Measurements from ENCODE around the gene PLA1A. TPM values are rescaled to one million over a fixed set of nuclear protein-coding genes. Genes with fewer than 3 reads are reported as not detected.

PLA1A gene
- total RNA-seq, 1 experiment from 2014 or later, result 42.0 TPM

DNA sequence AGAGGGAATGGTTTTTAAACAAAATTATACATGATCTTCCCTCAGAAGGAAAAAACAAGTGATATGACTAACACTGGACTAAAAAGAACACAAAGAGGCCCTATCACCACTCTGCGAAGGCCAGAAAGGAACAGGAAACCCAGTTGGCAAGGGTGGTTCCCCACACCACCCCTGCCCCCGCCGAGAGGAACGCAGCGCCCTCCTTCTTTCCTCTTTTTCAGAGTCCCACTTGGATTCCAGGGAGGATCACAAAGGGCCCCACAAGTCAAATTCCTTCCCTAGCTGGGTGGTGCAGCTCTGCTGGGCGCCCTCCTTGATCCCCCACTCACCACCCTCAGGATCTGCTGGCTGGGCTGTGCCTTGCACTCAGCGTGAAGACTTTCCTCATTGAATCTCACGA is 29.8 kb downstream of the PLA1A start:
- DNase-seq (ENCODE audit: low read depth, low spot score), result no peak
- in situ Hi-C loops (cut with HindIII; ENCODE audit: low pct_unique_long_range_greater_than_20kb, low sequenced_read_pairs), result no loop called here

DNA sequence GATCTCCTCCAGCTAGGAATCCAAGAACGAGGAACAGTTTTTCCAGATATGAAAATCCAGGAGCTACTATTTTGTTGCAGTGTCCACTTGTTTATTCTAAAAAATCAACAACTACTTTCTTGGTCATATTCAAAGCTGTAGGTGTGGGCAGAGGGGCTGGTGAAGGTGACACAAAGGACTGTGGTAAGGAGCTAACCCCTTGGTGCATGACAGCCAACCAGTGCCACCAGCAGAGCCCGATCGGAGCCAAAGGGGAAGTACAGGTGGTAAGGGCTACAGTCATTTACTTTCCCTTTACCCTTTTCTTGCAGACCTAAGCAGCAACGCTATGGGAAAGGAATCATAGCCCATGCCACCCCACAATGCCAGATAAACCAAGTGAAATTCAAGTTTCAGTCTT is 30.7 kb downstream of the PLA1A start:
- no peak for DNase-seq (ENCODE audit: low read depth, low spot score)
- in situ Hi-C loops (cut with HindIII; ENCODE audit: low pct_unique_long_range_greater_than_20kb, low sequenced_read_pairs), result no loop called here

DNA sequence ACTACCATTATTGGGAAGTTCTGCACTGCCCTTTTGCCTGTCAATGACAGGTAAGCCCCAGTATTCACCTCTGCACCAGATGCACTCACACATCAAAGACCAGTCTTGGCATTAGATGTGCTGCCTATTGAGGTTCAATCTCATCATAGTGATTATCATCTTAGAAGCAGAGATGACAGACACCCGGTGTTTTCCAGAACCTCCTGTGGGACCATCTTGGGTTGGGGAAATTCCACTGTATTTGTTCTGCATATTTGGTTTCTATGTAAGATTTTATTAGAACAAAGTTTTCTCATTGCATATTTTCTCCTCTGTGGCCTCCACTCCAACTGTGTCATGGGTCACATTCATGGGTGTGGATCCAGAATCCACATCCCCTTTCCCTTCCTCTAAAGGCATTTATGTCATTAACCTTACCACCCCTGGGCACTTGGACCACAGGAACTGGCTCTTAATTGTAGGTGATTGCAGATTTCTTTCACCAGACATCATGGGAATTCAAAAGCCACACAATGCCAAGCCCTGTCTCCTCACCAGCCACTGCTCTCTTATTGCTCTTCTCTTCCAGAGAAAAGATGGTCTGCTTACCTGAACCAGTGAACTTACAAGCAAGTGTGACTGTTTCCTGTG is 31.2 kb downstream of the PLA1A start:
- in situ Hi-C loops (cut with HindIII; ENCODE audit: low pct_unique_long_range_greater_than_20kb, low sequenced_read_pairs), result no loop called here
- peak; percentile 2 for DNase-seq (ENCODE audit: low read depth, low spot score)

DNA sequence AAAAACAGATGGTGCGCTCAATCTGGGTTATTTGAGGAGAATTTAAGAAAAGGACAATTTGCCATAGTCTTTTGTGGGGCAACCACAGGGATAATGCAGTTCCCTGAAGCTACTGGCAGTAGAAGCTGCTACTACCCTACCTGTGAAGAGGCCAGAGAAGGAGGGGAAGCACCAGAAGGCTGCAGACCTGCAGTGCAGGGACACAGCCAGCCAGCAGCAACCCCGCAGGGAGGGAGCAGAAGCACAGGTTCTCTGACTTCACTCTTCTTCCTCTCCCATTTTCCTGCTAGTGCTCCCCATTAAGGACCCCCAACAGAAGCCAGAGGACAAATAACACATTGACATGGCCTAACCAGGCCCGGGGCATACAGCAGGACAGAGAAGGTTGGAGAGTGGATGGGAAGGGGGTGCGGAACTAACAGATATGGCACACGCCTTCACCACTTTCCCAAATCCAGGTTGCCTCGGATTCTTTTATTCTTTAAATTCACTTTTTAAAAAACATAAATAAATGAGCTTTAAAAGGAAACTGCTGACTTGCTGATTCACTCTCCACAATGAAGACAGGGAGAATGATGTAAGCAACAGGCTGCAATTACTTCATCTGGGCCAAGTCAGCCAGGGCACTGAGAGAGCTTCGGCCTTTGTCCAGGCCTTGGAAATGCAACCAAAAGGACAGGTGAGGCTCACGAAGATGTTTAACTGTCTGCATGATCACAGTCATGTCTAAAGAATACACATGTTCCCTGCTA is 32.6 kb downstream of the PLA1A start:
- in situ Hi-C loops (cut with HindIII; ENCODE audit: low pct_unique_long_range_greater_than_20kb, low sequenced_read_pairs), result no loop called here
- no peak for DNase-seq (ENCODE audit: low read depth, low spot score)

DNA sequence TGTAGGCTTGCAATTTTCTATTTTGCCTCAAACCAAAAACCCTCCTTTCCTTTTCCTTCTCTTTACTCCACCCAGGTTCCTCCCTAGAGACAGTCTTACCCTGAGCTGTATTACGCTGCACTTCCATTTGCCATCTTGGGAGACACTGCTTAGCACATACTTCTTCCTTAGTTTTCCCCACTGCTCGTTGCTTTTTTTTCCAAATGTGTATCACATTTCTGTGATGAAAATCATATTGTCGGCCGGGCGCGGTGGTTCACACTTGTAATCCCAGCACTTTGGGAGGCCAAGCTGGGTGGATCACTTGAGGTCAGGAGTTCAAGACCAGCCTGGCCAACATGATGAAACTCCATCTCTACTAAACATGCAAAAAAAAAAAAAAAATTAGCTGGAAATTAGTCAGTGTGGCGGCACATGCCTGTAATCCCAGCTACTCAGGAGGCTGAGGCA is 33.2 kb downstream of the PLA1A start:
- no peak for DNase-seq (ENCODE audit: low read depth, low spot score)
- in situ Hi-C loops (cut with HindIII; ENCODE audit: low pct_unique_long_range_greater_than_20kb, low sequenced_read_pairs), result no loop called here

DNA sequence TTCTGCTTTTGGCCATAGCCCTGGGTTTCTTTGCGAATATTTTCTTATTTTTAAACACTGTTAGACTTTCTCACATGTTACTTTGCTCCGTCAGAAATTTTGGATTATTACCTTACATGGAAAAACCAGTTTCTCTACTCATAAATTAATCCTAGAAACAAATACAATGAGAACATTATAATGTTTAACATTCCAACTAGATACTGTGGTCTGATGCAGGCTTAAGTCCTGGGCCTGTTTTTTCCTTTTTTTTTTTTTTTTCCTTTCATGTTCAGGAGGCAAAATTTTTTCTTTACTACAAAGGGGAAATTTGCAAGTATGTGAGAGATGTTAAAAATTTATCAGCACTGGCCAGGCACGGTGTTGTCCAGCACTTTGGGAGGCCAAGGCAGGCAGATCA is 33.8 kb downstream of the PLA1A start:
- no peak for DNase-seq (ENCODE audit: low read depth, low spot score)
- in situ Hi-C loops (cut with HindIII; ENCODE audit: low pct_unique_long_range_greater_than_20kb, low sequenced_read_pairs), result no loop called here

DNA sequence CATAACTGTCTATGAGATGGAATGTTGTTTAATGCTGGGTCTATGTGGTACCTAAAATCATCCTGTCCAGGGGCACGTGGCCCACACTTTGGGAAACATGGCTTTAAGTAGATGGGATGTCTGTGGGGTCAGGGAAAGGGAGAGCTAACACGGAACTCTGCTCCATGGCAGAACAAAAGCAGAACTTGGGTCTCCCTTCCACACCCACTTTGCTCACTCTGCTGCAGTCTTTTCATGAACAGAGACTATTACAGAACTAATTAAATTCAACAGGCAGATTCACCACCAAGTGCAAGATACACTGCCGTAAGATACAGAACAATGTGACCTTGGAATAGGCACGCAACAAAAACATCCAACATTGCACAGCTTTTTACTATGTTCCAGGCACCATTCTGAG is 34.5 kb downstream of the PLA1A start:
- DNase-seq (ENCODE audit: low read depth, low spot score), result no peak
- in situ Hi-C loops (cut with HindIII; ENCODE audit: low pct_unique_long_range_greater_than_20kb, low sequenced_read_pairs), result no loop called here

DNA sequence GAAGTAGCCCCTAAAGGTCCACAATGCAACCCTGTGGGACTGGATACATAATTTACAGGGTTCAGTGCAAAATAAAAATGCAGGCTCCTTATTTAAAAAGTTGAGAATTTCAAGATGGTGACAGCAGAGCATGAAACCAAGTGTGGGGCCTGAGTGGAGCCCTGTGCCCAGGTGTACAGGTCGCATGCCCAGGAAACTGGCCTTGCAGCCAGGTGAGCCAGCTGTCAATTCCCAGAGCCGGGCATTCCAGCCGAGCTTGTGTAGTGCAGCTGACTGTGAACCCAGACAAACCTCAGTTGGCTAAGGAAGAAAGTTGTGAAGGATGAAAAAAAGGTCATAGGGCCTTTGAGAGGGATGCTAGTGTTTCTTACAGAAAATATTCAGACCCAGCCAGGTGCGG is 35.1 kb downstream of the PLA1A start:
- in situ Hi-C loops (cut with HindIII; ENCODE audit: low pct_unique_long_range_greater_than_20kb, low sequenced_read_pairs), result no loop called here
- no peak for DNase-seq (ENCODE audit: low read depth, low spot score)

DNA sequence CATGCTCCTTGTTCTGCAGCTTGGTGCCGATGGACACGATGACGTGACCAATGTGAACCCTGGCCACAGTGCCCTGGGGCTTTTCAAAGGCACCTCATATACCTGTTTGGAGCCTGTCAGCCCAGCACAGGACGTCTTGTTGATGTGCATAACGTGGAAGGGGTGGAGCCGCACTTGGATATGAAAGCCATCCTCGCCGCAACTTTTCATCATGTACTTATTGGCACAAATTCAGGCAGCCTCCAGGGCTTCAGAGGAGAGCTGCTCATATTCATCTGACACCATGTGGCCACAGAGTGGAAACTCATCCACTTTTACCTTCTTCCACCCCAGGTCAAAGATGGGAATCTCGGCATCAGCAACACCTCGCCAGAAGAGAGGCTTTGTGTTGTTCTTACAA is 38.0 kb downstream of the PLA1A start:
- DNase-seq (ENCODE audit: low read depth, low spot score), result no peak
- in situ Hi-C loops (cut with HindIII; ENCODE audit: low pct_unique_long_range_greater_than_20kb, low sequenced_read_pairs), result no loop called here

DNA sequence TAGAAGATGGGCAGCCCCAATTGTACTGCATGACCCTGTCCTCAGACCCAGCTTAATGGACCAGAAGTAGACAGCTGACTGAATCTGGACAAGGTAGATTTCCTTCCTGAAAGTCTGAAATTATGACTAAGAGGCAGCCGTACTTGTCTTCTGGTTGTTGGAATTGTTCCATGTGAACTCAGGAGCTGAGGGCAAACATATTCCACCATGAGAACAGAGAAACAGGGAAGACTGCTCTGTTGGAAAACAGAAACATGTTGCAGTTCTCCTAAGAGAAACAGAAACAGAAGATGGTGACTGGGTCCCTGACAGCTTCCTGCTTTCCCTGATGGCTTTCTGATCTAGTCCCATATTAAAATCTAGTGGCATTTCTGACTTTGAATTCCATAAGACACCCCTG is 38.6 kb downstream of the PLA1A start:
- no peak for DNase-seq (ENCODE audit: low read depth, low spot score)
- in situ Hi-C loops (cut with HindIII; ENCODE audit: low pct_unique_long_range_greater_than_20kb, low sequenced_read_pairs), result no loop called here

DNA sequence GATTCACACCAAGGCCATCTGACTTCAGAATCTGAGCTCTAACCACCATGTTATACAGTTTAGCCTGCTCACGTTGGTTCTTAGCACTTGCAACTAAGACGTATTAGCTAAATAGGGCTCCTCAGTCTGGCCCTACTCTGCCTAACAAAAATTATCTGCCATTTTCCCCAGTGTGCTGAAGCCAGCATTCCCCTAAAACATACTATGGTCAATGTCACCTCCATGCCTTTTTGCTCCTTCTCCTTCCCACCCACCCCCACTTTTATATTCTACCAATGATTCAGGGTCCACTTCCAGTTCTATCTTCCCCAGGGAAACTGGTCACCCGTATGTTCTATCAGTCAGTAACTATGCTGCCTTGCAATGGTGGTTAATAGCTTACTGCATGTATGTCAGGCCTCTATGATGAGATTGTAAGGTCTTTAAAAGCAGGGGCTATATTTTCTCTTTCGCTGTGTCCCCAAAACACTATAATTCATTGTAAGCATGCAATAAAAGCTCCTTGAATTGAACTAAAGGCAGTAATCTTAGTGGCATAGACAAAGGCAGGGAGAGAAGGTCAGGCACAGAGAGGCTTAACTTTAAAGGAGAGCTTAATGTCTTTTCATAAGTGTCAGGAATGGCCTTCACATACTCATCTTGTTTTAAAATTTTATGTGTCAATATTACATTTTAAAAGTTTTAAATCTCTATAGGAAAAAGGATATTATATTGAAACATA is 39.4 kb downstream of the PLA1A start:
- no peak for DNase-seq (ENCODE audit: low read depth, low spot score)
- in situ Hi-C loops (cut with HindIII; ENCODE audit: low pct_unique_long_range_greater_than_20kb, low sequenced_read_pairs), result no loop called here

DNA sequence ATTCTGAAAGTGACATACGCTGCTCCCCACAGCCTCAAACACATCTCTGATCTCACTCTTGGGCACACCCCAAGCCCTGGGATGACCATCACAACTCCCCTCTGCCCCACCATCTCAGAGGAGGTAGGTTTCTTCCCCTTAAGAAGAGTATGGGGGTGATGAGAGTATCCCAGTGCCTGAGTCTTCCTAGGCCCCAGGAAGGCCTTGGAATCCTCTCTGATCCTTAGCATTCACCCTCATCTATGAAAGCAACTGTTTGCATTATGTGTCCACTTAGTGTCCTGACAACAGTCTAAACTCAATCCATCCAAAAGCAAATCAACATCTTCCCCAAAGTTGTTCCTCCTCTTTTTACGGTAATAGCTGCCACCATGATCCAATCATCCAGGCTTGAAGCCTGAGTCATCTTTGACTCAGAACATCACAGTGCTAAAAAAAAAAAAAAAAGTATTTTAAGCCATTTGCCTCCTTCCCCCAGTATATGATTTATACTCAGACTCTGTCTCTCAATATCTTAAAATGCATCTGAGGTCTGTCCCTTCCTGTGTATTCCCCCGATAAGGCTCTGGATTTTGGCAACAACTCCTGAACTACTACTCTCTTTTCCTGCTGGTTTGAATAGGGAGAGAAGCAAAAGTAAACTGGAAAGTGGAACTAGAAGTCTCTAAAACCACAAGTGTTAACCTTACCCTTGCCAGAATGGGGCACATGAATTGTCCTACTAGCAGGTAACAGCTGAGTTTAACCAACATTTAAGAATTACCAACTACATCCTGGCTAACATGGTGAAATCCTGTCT is 40.2 kb downstream of the PLA1A start:
- no peak for DNase-seq (ENCODE audit: low read depth, low spot score)
- in situ Hi-C loops (cut with HindIII; ENCODE audit: low pct_unique_long_range_greater_than_20kb, low sequenced_read_pairs), result no loop called here

DNA sequence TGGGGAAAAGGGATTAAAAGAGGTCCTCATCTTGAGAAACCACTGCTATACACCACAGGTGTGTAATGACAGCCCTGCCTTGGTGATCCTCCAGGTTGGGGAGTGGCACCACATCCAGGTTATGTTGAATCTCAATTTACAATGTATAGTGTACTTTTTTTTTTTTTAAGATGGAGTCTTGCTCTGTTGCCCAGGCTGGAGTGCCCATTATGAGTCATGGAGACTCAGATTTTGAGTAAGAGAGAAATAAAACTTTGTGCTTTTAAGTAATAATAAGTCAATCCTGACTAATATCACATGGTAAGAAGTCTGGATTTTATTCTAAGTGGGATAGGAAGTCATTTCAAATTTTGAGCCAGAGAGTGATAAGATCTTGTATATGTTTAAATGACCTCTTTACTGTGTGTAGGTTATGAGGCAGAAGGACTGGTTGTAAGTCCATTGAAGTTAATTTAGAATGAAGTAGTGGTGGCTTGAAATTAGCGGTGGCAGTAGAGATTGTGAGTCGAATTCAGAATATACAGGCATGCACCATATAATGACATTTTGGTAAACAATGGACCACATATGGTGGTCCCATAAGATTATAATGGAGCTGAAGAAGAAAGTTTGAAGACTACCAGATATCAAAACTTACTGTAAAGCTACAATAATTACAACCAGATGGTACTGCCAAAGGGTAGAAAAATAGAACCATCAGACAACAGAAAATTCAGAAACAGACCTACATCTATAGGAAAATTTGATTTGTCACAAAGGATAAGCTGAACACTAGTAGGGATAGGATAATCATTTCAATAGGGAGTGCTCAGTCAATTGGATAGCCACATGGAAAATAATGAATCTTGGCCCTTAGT is 42.0 kb downstream of the PLA1A start:
- in situ Hi-C loops (cut with HindIII; ENCODE audit: low pct_unique_long_range_greater_than_20kb, low sequenced_read_pairs), result no loop called here
- no peak for DNase-seq (ENCODE audit: low read depth, low spot score)

DNA sequence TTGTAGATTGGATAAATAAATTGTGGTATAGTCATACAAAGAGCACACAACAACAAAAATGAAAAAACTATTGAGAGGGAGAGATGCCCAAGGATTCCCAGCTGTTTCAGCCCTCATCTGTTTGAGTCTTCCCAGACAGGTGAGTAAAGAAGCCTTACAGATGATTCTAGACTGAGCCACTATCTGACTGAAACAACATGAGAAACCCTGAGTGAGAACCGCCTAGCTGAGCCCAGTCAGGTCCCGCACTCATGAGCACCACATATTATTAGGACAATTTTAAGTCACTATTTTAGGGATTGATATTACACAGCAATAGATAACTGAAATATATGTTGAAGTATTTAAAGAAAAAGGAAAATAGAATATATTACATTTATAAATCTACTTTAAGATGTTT is 43.7 kb downstream of the PLA1A start:
- in situ Hi-C loops (cut with HindIII; ENCODE audit: low pct_unique_long_range_greater_than_20kb, low sequenced_read_pairs), result no loop called here
- no peak for DNase-seq (ENCODE audit: low read depth, low spot score)

DNA sequence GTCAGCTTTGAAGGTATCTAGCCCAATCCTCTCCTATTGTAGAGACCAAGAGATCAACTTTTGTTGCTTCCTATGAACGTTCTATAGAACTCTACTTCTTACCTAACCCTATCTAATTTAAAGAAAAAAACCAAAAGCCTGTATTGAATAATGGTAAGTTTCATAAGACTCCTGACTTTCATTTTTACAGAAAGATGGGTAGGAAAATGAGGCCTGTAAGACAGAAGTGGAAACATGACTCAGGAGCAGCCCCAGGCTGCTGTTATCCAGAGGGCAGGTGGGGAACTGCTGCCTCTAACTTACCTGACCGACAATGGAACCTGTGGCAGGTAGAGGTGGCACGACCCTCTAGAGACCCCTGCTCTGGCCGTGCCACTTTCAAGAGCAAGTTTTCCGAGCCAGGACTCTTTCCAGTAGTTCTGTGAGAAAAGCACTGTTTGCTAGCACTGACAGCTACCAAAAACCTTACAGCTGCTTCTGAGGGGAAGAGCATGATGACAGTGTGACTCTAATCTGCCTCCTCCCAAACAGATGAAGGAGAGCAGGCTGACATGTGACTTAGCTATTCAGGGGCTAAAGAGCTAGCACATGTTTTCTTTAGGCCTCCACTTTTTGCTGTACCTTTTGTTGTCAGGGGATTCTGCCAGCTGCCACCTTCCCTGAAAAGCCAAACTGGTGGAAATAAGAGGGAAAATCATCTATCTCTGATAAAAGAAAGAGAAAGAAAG is 45.2 kb downstream of the PLA1A start:
- peak; percentile 21 for DNase-seq (ENCODE audit: low read depth, low spot score)
- in situ Hi-C loops (cut with HindIII; ENCODE audit: low pct_unique_long_range_greater_than_20kb, low sequenced_read_pairs), result no loop called here

DNA sequence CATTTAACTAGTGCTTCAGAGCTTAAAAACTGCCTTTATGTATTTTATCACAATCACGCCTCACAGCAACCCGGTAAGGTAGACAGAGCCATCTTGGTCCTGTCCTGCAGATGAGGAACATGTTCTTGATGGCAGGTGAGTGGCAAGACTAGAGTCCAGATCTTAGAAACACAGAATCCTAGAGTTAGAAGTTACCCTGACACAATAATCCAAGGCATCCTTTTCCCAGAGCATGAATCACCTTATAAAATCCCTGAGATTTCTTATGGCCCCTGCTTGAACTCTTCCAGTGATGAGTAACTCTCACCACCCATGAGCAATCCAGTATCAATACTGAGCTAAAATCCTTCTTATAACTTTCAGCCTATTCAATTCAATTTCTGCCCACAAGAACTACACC is 45.8 kb downstream of the PLA1A start:
- in situ Hi-C loops (cut with HindIII; ENCODE audit: low pct_unique_long_range_greater_than_20kb, low sequenced_read_pairs), result no loop called here
- DNase-seq (ENCODE audit: low read depth, low spot score), result no peak

DNA sequence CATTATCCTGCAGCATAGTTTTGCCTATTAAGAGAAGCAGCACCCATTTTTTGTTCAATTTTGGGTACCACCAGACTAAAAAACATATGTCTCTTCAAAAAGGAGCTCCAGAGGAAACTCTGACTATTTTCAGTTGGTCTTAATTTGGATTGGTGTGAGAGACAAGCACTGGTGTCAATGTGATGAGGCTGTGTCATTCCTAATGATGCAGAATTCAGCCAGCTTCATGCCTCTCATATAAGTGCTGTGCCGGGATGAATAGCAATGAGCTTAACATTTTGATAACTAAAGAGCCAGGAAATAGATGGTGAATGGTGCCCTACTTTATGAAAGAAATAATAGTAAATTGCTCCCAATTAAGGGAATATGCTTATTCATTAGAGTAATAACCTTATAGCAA is 46.8 kb downstream of the PLA1A start:
- in situ Hi-C loops (cut with HindIII; ENCODE audit: low pct_unique_long_range_greater_than_20kb, low sequenced_read_pairs), result no loop called here
- DNase-seq (ENCODE audit: low read depth, low spot score), result no peak
